H1 (cell line): ENCODE data around the gene STPG1. TPM values are rescaled to one million over a fixed set of nuclear protein-coding genes. Genes with fewer than 3 reads are reported as not detected.

Experiments used
- CREB1 ChIP-seq: IDR thresholded peaks from 2 replicates; pipeline ENCODE4 v1.6.1; 2012; ENCODE audit warnings: inconsistent platforms
- FOSL1 ChIP-seq: IDR thresholded peaks from 2 replicates; pipeline ENCODE4 v1.6.1; 2011; ENCODE audit warnings: mild to moderate bottlenecking, low read depth, low read length, moderate library complexity; ENCODE audit not compliant: insufficient read depth
- HDAC2 ChIP-seq, 2 experiments: fragments of 300-600 bp in 1 of 2; sonication (generic) in 1 of 2; IDR thresholded peaks; 2 replicates each; pipeline ENCODE4 v1.6.1; 2011 to 2012; ENCODE audit warnings: low read depth in 2 of 2, low read length in 2 of 2, mild to moderate bottlenecking in 2 of 2, moderate library complexity in 2 of 2, borderline replicate concordance in 1 of 2, inconsistent platforms in 1 of 2
- TBP ChIP-seq: IDR thresholded peaks from 2 replicates; pipeline ENCODE4 v1.6.1; 2011; ENCODE audit warnings: low read depth, low read length, improper control_type of control experiment
- polyA plus RNA-seq, 7 experiments: library from polyadenylated mRNA; depleted of rRNA in 3 of 7; stranded (reverse) in 5 of 7; unstranded in 2 of 7; fragments of >200 nt in 5 of 7; fragments of 200-250 nt in 2 of 7; gene quantifications; 1 replicate in 5 of 7; 2 replicates in 1 of 7; 4 replicates in 1 of 7; pipeline versions ENCODE4 v1.2.1 to v1.2.3, GENCODE V29; 2011 to 2013; ENCODE audit warnings: missing spikeins in 2 of 7, mixed read lengths in 2 of 7
- total RNA-seq: library from RNA; stranded (reverse); fragmentation: NEBNext Ultra II Directional; extraction: Animal tissue kit (Norgen Biotek cat#: 25700); gene quantifications from 2 replicates; pipeline ENCODE4 v1.2.1, GENCODE V29; 2021

STPG1 gene
- total and polyA plus RNA-seq, 2 of the 8 experiments (the other 6 are each of a cell fraction or from before 2014, with no cell fraction given) = 10.3 to 11.2 TPM

GRCh38 chr1:24351247-24351646 is 62.3 kb downstream of the STPG1 start (continued):
- no peak for TF ChIP-seq HDAC2 (IDR thresholded peaks at IDR 0.05; ENCODE audit: borderline replicate concordance in 1 of 2, low read depth in 2 of 2, low read length in 2 of 2)
- no peak for TF ChIP-seq TBP
- TF ChIP-seq CREB1 = no peak
- TF ChIP-seq FOSL1 = no peak
